ENCODE data around the gene VCAN.

VCAN gene

DNA sequence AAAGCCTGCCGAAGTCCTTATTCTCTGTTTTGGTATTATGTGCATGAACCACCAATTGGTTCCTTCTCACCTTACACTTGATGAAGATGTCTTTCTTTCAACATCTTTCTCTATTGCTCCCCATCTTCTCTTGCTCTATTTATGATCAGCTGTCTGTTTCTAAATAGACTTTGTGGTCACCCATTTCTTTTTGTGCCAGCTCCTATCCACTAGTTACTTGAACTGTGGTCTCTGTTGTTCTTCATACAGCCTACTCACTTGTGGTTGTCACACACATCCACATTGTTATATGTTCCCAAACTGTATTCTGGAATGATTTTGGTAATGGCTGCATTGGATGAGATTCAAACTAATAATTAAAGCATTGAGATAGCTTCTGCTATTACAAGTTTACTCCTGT lies 11.4 kb downstream of the VCAN start:
- TF ChIP-seq, protein P1, sequence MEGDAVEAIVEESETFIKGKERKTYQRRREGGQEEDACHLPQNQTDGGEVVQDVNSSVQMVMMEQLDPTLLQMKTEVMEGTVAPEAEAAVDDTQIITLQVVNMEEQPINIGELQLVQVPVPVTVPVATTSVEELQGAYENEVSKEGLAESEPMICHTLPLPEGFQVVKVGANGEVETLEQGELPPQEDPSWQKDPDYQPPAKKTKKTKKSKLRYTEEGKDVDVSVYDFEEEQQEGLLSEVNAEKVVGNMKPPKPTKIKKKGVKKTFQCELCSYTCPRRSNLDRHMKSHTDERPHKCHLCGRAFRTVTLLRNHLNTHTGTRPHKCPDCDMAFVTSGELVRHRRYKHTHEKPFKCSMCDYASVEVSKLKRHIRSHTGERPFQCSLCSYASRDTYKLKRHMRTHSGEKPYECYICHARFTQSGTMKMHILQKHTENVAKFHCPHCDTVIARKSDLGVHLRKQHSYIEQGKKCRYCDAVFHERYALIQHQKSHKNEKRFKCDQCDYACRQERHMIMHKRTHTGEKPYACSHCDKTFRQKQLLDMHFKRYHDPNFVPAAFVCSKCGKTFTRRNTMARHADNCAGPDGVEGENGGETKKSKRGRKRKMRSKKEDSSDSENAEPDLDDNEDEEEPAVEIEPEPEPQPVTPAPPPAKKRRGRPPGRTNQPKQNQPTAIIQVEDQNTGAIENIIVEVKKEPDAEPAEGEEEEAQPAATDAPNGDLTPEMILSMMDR (IDR thresholded peaks at IDR 0.05; ENCODE audit: low read depth, low read length) = no peak
- Histone ChIP-seq H3K4me3 (ENCODE audit: low read depth, low read length) (no peak overlapping the region), H3K9me3 (ENCODE audit: severe bottlenecking) (no peaks in the 10 kb centered on the region), H3K27me3 (ENCODE audit: insufficient read depth, low read depth, severe bottlenecking) (no peaks in the 10 kb centered on the region), H3K36me3 (no peaks in the 10 kb centered on the region), H3K27ac (no peak overlapping the region)
- DNase-seq = no peak

DNA sequence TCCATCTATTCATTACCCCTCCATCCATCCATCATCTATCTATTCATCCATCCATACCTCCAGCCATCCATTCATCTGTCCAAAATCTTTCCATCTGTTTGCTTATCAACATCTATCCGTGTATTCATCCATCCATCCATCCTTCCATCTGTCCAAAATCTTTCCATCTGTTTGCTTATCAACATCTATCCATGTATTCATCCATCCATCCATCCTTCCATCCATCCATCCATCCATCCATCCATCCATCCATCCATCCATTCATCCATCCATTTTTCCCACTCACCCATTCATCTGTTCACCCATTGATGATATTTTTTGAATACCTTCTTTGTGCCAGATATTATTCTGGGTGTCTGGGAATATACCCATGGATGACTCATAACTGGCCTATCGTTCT lies 12.8 kb downstream of the VCAN start:
- H3K27ac ChIP-seq = no peak overlapping the region
- no peak for DNase-seq
- TF ChIP-seq, protein P1 (IDR thresholded peaks at IDR 0.05; ENCODE audit: low read depth, low read length) = no peak
- no peaks in the 10 kb centered on the region for H3K27me3 ChIP-seq (ENCODE audit: insufficient read depth, low read depth, severe bottlenecking)
- no peaks in the 10 kb centered on the region for H3K9me3 ChIP-seq (ENCODE audit: severe bottlenecking)
- H3K36me3 ChIP-seq = no peaks in the 10 kb centered on the region
- no peak overlapping the region for H3K4me3 ChIP-seq (ENCODE audit: low read depth, low read length)

DNA sequence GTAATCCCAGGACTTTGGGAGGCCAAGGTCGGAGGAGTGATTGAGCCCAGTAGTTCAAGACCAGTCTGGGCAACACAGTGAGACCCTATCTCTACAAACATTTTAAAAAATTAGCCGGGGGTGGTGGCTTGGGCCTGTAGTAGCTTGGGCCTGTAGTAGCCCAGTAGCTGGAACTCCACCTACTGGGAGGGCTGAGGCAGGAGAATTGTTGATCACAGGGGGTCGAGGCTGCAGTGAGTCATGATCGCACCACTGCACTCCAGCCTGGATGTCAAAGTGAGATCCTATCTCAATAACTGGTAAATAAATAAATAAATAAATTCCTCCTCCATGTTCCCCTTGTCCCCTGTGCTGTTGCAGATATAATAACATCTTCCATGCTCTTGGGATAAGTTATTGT lies 14.3 kb downstream of the VCAN start:
- TF ChIP-seq, protein P1 (IDR thresholded peaks at IDR 0.05; ENCODE audit: low read depth, low read length) = no peak
- H3K36me3 ChIP-seq = no peaks in the 10 kb centered on the region

DNA sequence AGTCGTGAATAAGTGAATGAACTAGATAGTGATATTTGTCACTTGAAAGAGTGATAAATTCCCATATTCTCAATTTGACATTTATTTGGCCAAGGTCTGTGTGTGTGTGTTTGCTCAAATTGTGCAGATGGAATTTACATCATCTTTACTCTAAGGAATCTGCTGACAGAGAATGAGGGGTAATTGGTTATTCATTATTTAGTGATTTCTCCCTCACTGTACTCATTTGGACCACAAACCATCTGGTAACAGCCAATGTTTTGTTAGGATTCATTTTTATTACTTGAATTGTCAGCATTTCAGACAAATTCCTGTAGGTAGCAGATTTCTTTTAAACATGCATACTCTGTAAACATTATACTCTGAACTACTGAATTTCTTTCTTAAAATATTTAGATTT lies 15.6 kb downstream of the VCAN start:
- H3K27me3 ChIP-seq (ENCODE audit: insufficient read depth, low read depth, severe bottlenecking) = no peaks in the 10 kb centered on the region
- DNase-seq = no peak
- no peaks in the 10 kb centered on the region for H3K36me3 ChIP-seq
- no peak overlapping the region for H3K4me3 ChIP-seq (ENCODE audit: low read depth, low read length)
- no peak overlapping the region for H3K27ac ChIP-seq
- TF ChIP-seq, protein P1 (IDR thresholded peaks at IDR 0.05; ENCODE audit: low read depth, low read length) = no peak
- no peaks in the 10 kb centered on the region for H3K9me3 ChIP-seq (ENCODE audit: severe bottlenecking)

More for the DNA sequence above, 14.3 kb downstream of the VCAN start:
- no peak overlapping the region for H3K27ac ChIP-seq
- no peak overlapping the region for H3K4me3 ChIP-seq (ENCODE audit: low read depth, low read length)
- DNase-seq = no peak
- H3K27me3 ChIP-seq (ENCODE audit: insufficient read depth, low read depth, severe bottlenecking) = no peaks in the 10 kb centered on the region
- no peaks in the 10 kb centered on the region for H3K9me3 ChIP-seq (ENCODE audit: severe bottlenecking)

DNA sequence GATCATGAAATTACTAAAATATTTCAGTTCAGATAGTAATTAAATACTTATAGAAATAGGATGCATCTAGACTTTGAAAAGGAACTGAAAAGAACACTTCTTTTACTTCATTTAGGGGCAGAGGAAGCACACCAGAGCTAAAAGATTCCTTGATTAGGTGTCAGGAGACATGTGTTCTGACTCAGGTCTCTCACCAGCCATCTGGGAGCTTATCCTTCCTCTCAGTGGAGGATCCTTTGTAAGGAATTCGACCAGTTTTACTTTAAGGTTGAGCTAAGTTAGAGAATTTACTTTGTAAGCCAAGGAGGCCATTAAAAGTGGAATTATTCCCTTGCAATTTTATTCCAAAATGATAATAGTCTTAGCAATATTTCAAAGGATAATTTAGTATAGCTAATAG lies 16.7 kb downstream of the VCAN start:
- no peaks in the 10 kb centered on the region for H3K27me3 ChIP-seq (ENCODE audit: insufficient read depth, low read depth, severe bottlenecking)
- H3K27ac ChIP-seq = no peak overlapping the region
- H3K9me3 ChIP-seq (ENCODE audit: severe bottlenecking) = no peaks in the 10 kb centered on the region
- TF ChIP-seq, protein P1 (IDR thresholded peaks at IDR 0.05; ENCODE audit: low read depth, low read length) = no peak
- peak; percentile 14 for DNase-seq
- no peaks in the 10 kb centered on the region for H3K36me3 ChIP-seq
- no peak overlapping the region for H3K4me3 ChIP-seq (ENCODE audit: low read depth, low read length)

DNA sequence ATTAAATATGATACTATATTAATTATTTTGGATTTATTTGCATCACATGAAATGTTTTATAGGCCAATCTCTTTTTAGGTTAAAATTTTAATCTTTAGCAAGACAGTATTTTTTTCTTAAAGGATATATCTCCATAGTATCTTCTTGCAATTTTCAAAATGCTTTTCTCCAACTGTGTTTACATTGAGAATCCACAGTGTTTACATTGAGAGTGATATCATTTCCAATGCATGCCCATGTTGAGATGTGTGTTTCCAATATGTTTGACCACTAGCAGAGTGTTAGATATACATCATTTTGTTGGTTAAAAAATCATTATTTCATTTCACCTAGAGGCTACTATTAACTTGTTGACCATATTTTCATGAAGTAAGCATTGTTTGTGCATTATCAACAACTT lies 17.3 kb downstream of the VCAN start:
- no peaks in the 10 kb centered on the region for H3K27me3 ChIP-seq (ENCODE audit: insufficient read depth, low read depth, severe bottlenecking)
- H3K4me3 ChIP-seq (ENCODE audit: low read depth, low read length) = no peak overlapping the region
- H3K27ac ChIP-seq = no peak overlapping the region
- TF ChIP-seq, protein P1 (IDR thresholded peaks at IDR 0.05; ENCODE audit: low read depth, low read length) = no peak
- no peaks in the 10 kb centered on the region for H3K9me3 ChIP-seq (ENCODE audit: severe bottlenecking)
- DNase-seq = no peak
- H3K36me3 ChIP-seq = no peaks in the 10 kb centered on the region
